Brain microvascular endothelial cell (primary cell): Measurements from ENCODE around the gene ELMO3.

Source experiments
- DNase-seq: peaks from one replicate; pipeline ENCODE4 v3.0.0-alpha.2; 2020
- H3K27ac ChIP-seq: fragments of 250-450 bp; sonication (Bioruptor Pico); 2 replicates; pipeline ENCODE4 v1.5.1; 2020; ENCODE audit warnings: mild to moderate bottlenecking, moderate library complexity
- H3K27me3 ChIP-seq: fragments of 250-450 bp; sonication (Bioruptor Pico); replicated peaks from 2 replicates; pipeline ENCODE4 v1.5.1; 2020; ENCODE audit warnings: mild to moderate bottlenecking
- H3K36me3 ChIP-seq: fragments of 250-450 bp; sonication (Bioruptor Pico); replicated peaks from 2 replicates; pipeline ENCODE4 v1.5.1; 2020; ENCODE audit warnings: mild to moderate bottlenecking
- H3K4me3 ChIP-seq: 2 replicates; pipeline ENCODE4 v1.5.1; 2011; ENCODE audit warnings: low read depth, mild to moderate bottlenecking, control low read depth, low read length, moderate library complexity
- in situ Hi-C: cut with HindIII; loops from 2 replicates; pipeline ENCODE4 v1.10.0; 2017; ENCODE audit warnings: low sequenced_read_pairs, low pct_ligation_motif_present
- TF ChIP-seq, protein P1 (sequence below): IDR thresholded peaks from 2 replicates; pipeline ENCODE4 v1.5.1; 2011; ENCODE audit warnings: low read depth, mild to moderate bottlenecking, moderate library complexity, low read length, control low read depth, inconsistent platforms; ENCODE audit errors: missing control alignments

ELMO3 gene

DNA sequence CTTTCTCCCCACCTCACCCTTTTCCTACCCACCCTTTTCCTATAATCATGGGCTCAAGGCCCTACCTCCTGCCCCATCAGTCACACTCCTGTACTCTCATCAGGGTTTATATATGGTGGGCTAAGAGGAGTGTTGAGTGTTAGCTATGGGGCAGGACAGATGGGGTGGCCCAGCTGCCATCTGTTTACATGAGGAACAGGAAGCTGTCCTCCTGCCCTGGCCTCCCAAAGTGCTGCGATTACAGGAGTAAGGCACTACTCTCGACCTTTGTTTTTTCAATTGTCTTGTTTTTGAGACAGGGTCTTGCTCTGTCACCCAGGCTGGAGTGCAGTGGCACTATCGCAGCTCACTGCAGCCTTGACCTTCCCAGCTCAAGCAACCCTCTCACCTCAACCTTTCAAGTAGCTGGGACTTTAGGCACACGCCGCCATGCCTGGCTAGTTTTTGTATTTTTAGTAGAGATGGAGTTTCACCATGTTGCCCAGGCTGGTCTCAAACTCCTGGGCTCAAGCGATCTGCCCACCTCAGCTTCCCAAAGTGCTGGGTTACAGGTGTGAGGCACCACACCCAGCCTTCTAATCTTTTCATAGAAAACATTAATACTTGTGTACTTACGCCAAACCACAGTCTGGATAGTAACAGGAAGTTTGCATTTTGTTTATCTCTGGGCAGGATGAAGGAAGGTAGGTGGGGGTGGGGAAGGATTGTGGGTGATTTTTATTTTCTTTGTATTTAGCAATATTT is 40.9 kb upstream of the ELMO3 start:
- peaks cover 15% of the 10 kb centered on the region for H3K27me3 ChIP-seq
- no peak overlapping the region for H3K27ac ChIP-seq
- in situ Hi-C loops: no loop called here
- H3K36me3 ChIP-seq: no peaks in the 10 kb centered on the region
- TF ChIP-seq, protein P1, sequence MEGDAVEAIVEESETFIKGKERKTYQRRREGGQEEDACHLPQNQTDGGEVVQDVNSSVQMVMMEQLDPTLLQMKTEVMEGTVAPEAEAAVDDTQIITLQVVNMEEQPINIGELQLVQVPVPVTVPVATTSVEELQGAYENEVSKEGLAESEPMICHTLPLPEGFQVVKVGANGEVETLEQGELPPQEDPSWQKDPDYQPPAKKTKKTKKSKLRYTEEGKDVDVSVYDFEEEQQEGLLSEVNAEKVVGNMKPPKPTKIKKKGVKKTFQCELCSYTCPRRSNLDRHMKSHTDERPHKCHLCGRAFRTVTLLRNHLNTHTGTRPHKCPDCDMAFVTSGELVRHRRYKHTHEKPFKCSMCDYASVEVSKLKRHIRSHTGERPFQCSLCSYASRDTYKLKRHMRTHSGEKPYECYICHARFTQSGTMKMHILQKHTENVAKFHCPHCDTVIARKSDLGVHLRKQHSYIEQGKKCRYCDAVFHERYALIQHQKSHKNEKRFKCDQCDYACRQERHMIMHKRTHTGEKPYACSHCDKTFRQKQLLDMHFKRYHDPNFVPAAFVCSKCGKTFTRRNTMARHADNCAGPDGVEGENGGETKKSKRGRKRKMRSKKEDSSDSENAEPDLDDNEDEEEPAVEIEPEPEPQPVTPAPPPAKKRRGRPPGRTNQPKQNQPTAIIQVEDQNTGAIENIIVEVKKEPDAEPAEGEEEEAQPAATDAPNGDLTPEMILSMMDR: no peak
- no peak for DNase-seq
- no peak overlapping the region for H3K4me3 ChIP-seq

DNA sequence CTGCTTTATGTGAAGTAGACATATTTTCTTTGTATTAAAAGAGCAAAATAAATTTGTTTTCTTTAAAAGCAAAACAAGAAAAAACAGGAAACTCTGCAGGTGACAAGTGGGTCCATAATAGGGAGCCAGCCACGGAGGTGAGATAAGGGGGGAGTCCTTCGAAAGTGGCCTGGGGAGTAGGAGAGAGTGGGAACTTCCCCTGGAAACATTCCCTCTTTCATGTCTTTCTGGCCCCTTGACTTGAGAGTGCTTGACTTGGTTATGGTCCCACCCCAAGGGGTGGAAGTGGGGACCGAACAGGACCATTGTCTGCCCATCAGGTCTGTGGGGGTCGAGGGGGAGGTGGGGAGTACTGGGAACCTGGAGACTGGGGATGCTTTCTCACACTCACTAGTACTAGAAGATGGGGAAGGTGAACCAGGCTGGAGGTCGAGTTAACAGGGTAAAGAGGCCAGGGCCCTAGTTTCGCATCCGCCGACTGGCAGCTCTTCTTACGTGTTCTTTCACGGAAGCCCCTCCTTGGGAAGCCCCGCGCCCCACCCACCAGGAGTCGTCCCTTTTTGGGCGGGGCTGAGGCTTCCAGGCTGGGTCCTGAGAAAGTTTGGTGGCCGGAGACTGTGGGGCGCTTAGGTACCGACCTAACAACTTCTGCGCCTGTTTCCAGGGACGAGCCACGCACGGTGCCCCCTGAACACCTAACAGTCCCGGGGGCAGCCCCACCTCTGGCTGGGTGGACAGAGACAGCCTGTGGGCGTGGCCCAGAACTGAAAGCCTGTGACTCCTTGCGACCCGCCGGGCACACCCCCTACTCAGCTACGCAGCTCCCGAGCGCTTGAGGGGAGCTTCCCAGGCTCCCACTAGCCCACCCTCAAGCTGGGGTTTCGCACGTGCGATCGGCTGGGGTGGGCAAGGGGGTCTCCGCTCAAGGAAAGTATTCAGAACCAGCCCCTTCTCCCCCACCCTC is 40.0 kb upstream of the ELMO3 start:
- DNase-seq: no peak
- H3K27me3 ChIP-seq: peaks cover 20% of the 10 kb centered on the region
- in situ Hi-C loops: no loop called here
- peak overlapping the region; percentile 80 for H3K4me3 ChIP-seq
- H3K36me3 ChIP-seq: no peaks in the 10 kb centered on the region
- H3K27ac ChIP-seq: no peak overlapping the region
- TF ChIP-seq, protein P1: no peak

DNA sequence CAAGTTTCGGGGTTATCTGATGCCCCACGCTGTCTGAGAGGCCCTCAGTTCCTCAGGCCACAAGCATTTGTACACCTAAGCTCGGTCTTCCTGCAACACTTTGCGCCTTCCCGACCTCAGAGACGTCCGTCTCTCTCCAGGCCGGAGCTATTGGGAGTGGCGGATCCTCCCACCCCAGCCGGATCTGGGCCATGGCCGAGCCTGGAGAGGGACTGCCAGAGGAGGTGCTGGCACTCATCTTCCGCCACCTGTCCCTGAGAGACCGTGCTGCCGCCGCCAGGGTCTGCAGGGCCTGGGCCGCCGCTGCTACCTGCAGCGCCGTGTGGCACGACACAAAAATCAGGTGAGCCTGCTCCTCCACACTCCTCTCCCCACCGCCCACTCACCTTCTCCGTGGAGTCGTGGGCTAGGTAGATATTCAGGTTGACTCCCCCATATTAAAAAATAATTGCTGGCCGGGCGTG is 37.3 kb upstream of the ELMO3 start:
- Histone ChIP-seq H3K36me3 (no peaks in the 10 kb centered on the region), H3K27ac (no peak overlapping the region), H3K27me3 (peaks cover 37% of the 10 kb centered on the region), H3K4me3 (no peak overlapping the region)
- DNase-seq: no peak
- in situ Hi-C loops: no loop called here
- TF ChIP-seq, protein P1: no peak

DNA sequence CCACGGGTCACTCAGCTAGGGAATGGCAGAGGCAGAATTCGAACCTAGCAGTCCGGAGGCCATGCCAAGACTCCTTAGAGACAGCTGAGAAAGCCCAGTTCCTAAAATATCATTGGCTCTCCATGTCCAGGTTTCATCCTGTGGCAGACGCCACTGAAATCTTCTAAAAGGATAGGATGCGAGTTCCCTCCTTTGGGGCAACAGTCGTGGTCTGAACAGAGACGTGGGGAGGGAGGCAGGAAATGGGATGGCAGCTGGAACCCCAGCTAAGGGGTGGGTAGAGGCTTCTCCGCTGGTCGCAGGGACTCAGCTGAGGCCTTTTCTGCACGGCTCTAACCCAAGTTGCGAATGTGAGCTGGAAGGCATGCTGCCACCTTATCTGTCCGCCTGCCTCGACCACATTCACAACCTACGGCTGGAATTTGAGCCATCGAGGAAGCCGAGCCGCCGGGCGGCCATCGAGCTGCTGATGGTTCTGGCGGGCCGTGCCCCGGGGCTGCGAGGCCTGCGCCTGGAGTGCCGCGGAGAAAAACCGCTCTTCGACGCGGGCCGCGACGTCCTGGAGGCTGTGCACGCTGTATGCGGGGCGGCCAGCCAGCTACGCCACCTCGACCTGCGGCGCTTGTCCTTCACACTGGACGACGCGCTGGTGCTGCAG is 36.3 kb upstream of the ELMO3 start:
- Histone ChIP-seq H3K36me3 (no peaks in the 10 kb centered on the region), H3K27ac (no peak overlapping the region), H3K27me3 (peaks cover 47% of the 10 kb centered on the region), H3K4me3 (no peak overlapping the region)
- in situ Hi-C loops: no loop called here
- DNase-seq: no peak
- TF ChIP-seq, protein P1: no peak

DNA sequence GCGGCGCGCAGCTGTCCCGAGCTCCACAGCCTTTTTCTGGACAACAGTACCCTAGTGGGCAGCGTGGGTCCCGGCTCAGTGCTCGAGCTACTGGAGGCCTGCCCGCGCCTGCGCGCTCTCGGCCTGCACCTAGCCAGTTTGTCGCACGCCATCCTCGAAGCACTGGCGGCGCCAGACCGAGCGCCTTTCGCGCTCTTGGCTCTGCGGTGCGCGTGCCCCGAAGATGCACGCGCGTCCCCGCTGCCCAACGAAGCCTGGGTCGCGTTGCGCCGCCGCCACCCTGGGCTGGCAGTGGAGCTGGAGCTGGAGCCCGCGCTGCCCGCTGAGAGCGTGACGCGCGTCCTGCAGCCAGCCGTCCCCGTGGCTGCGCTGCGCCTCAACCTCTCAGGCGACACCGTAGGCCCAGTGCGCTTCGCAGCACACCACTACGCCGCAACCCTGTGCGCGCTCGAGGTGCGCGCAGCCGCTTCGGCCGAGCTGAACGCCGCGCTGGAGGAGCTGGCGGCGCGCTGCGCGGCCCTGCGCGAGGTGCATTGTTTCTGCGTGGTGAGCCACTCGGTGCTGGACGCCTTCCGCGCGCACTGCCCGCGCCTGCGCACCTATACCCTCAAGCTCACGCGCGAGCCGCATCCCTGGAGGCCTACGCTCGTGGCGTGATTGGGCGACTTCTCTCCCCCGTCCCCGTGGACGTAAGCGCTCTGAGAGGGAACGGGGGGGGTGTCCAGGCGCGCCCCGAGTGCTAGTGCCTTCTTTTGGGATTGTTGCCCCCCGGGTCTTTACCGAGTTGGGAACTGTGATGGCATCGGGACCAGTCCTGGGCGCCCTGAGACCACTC is 35.5 kb upstream of the ELMO3 start:
- Histone ChIP-seq H3K4me3 (no peak overlapping the region), H3K27ac (no peak overlapping the region), H3K36me3 (no peaks in the 10 kb centered on the region), H3K27me3 (peaks cover 47% of the 10 kb centered on the region)
- TF ChIP-seq, protein P1: no peak
- in situ Hi-C loops: no loop called here
- DNase-seq: no peak
